WI38 (cell line): ENCODE measurements around the gene SLC13A3.

Source experiments
- H3K4me3 ChIP-seq: 2 replicates; pipeline ENCODE4 v1.5.1; 2011; ENCODE audit warnings: low read depth, mild to moderate bottlenecking, control low read depth, low read length
- TF ChIP-seq, protein P1 (sequence below): IDR thresholded peaks from 2 replicates; pipeline ENCODE4 v1.5.1; 2012; ENCODE audit warnings: low read depth, mild to moderate bottlenecking, control low read depth, low read length

Gene SLC13A3

DNA sequence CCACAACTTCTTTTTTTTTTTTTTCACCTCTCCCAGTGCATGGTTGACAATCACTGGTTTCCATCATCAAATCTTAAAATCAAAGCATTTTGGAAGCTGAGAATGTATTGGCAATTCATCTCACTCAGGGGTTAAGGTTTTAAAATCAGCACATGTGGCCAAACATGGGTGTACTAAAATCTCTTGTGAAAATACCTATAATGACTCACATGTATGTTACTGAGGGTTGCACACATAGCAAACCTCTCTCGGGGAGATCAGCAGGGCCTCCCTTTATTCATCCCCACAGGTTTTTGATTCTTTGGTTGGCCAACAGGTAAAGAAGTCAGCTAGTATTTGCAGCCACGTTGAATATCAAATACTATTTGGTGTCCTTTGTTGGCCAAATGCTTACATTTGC is 56.5 kb downstream of the SLC13A3 start:
- TF ChIP-seq, protein P1, sequence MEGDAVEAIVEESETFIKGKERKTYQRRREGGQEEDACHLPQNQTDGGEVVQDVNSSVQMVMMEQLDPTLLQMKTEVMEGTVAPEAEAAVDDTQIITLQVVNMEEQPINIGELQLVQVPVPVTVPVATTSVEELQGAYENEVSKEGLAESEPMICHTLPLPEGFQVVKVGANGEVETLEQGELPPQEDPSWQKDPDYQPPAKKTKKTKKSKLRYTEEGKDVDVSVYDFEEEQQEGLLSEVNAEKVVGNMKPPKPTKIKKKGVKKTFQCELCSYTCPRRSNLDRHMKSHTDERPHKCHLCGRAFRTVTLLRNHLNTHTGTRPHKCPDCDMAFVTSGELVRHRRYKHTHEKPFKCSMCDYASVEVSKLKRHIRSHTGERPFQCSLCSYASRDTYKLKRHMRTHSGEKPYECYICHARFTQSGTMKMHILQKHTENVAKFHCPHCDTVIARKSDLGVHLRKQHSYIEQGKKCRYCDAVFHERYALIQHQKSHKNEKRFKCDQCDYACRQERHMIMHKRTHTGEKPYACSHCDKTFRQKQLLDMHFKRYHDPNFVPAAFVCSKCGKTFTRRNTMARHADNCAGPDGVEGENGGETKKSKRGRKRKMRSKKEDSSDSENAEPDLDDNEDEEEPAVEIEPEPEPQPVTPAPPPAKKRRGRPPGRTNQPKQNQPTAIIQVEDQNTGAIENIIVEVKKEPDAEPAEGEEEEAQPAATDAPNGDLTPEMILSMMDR = no peak

DNA sequence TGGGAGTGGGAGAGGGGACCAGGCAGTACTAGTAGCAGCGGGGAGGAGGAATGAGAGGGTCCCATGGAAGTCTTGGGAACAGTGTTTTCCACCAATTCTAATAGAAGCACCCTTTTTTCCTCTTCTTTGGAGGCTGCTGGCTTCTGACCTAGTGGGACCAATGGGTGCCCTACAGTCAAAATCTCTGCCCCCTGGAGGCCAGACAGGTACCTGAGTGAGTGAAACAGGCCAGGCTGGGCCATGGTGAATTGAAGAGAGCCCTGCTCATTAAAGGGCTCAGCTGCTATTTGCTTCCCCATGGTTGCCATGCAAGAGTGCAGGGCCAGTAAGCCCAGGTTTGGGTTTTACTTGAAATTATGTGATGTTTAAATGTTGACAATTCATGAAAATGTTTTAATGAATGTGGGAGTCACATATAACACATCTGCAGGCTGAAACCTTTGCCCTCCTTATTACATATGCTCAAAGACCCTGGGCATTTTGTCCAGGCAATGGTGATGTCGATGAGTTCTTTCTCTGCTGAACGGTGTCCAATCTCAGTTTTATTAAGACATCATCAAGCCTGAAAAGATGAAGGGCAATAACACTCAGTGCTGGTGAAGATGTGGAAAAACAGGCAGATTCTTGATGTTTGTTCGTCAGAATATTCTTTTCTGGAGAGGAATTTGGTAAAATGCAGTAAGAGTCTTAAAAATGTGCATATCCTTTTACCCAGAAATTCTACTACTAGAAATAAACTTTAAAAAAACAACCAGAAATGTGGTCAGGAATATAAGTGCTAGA is 58.5 kb downstream of the SLC13A3 start:
- no peak overlapping the region for H3K4me3 ChIP-seq
- TF ChIP-seq, protein P1 = no peak

More for the DNA sequence above, 56.5 kb downstream of the SLC13A3 start:
- H3K4me3 ChIP-seq = no peak overlapping the region

DNA sequence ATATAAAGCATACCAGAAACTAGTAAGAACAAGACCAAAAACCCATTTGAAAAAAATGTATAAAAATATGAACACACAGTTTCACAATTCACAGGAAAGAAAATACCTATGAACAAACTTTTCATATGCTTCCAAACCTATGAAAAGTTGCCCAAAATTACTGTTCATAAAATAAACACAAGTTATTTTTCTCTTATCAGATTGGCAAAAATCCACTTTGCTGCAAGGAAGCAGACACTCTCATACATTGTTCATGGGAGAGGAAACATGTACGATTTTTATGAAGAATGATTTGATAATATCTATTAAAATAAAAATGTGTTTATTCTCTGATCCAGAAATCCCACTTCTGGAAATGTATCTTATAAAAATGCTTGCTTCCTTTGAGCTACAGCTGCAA is 60.8 kb downstream of the SLC13A3 start:
- no peak overlapping the region for H3K4me3 ChIP-seq
- TF ChIP-seq, protein P1 = no peak

DNA sequence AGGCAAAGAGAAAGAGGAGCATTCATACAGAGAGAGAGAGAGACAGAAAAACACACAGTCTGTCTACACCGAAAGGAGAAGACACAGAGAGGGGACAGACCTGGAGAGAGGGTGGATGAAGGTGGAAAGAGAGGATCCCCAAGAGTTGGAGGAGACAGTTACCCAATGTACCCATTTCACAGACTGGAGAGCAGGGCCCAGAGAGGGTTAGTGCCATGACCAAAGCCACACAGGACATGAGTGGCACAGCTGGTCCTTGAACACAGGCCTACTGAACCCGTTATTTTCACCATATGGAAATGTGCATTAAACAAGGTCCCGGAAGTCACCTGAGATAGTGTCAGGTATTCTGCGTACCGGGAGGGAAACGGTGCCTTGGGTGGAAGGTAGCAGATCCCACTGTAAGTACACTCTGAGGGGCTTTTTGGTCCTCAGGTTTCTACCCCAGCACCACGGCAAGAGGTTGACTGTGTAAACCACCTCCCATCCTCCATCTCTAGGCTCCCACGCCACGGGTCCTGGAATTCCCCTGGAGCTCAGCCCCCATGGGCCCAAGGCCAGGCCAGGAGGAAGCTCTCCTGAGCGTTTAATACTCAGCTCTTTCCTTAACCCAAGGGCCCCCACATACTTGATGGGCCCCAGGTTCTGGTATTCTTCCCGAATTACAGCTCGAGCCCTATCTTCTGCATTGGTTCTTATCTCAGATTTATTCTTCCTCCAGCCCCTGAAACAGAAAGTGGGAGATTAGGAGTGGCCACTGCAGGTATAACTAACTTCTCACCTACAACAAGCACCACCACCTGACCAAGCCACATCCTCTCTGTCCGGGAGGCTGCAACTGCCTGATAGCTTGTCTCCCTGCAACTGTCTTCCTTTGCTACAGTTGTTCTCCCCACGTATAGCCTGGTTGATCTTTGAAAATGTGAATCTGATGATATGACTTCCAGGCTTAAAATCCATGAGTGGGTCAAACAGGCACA is 62.4 kb downstream of the SLC13A3 start:
- no peak overlapping the region for H3K4me3 ChIP-seq
- TF ChIP-seq, protein P1 = no peak

DNA sequence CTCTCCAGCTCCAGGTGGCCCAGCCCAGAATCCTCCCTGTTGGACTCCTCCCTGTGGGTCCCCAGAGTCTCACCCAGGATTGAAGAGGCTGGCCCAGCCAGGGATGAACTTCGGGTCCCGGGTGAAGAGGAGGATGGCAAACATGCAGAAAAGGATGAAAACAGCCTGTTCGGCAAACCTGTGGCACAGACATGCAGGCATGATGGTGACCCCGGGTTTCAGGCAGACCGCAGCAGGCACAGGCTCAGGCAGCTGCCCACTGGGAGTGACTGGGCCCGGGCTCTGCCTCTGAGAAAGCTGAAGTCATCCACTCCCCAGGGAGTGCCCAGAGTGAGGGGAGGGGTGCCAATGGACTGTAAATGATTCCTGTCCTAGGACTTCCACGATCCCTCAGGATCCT is 63.3 kb downstream of the SLC13A3 start:
- no peak overlapping the region for H3K4me3 ChIP-seq
- TF ChIP-seq, protein P1 = no peak

DNA sequence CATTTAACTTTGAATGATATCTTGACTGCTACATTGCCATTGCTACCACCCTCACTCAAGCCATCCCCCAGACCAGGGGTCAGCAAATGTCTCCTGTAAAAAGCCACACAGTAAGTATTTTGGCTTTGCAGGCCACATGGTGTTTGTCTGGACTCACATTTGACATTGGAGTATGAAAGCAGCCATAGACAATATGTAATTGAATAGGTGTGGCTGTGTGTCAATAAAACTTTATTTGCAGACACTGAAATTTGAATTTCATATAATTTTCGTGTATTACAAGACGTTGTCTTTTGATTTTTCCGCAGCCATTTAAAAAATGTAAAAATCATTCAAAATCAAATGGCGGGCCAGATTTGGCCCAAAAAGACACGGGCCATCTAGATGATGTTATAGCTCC is 64.5 kb downstream of the SLC13A3 start:
- TF ChIP-seq, protein P1 = no peak
- no peak overlapping the region for H3K4me3 ChIP-seq
